ENCODE data around the gene CLTA. TPM values are rescaled to one million over a fixed set of nuclear protein-coding genes. Genes with fewer than 3 reads are reported as not detected.

CLTA gene
- total and polyA plus RNA-seq, 2 donors (not counting 3 experiments of a cell fraction or from before 2014, with no cell fraction given) = 229 to 317 TPM

- peak; percentile 79 for FAIRE-seq
- H3K27ac ChIP-seq (ENCODE audit: insufficient read depth, low read depth, low read length) = no peak overlapping the region
- H3K36me3 ChIP-seq (ENCODE audit: control insufficient read depth in 2 of 2, extremely low read depth in 1 of 2, insufficient read depth in 2 of 2, low read length in 2 of 2) = peaks cover 38 to 42% of the 10 kb centered on the region in 2 experiments
- H3K79me2 ChIP-seq (ENCODE audit: control insufficient read depth, insufficient read depth, low read length) = peaks cover 37% of the 10 kb centered on the region
- no peaks in the 10 kb centered on the region for H3K27me3 ChIP-seq (ENCODE audit: control insufficient read depth in 2 of 2, insufficient read depth in 2 of 2, low read length in 2 of 2)
- peak; percentile 55 for DNase-seq (ENCODE audit: low read depth, low spot score)
- TF ChIP-seq FOS (IDR thresholded peaks at IDR 0.05; ENCODE audit: borderline replicate concordance, insufficient read depth, low read length) (no peak), GATA2 (IDR thresholded peaks at IDR 0.05; ENCODE audit: insufficient read depth, insufficient read length, low read depth, low read length) (no peak), MYC (IDR thresholded peaks at IDR 0.05; ENCODE audit: low read depth, low read length) (no peak), JUN (IDR thresholded peaks at IDR 0.05; ENCODE audit: borderline replicate concordance, insufficient read depth, insufficient read length, low read depth) (no peak), POLR2A (IDR thresholded peaks at IDR 0.05; ENCODE audit: low read depth, low read length) (no peak), EZH2 (IDR thresholded peaks at IDR 0.05; ENCODE audit: borderline replicate concordance, low read depth, low read length, severe bottlenecking) (no peak), CTCF (IDR thresholded peaks at IDR 0.05; ENCODE audit: extremely low read depth in 1 of 2, insufficient read depth in 1 of 2, low read depth in 1 of 2, low read length in 2 of 2) (no peak), MAX (IDR thresholded peaks at IDR 0.05; ENCODE audit: insufficient read depth, insufficient read length) (no peak), POLR2AphosphoS5 (IDR thresholded peaks at IDR 0.05; ENCODE audit: insufficient read depth, low read depth, low read length) (no peak)
- peaks cover 3% of the 10 kb centered on the region for H3K4me1 ChIP-seq (ENCODE audit: control insufficient read depth, extremely low read depth, insufficient read depth, low read length)
- no peaks in the 10 kb centered on the region for H3K9me1 ChIP-seq (replicated peaks; ENCODE audit: control insufficient read depth, extremely low read depth, insufficient read depth, low read length)
- ChIA-PET CTCF (interaction anchor here (1.0 to 1.4 kb wide), 2 partner anchors 9 to 11 kb away, joined by 3 read pairs; no protein-coding TSS in a partner anchor), POLR2A (no interaction called here)
- dilution Hi-C loops (cut with MboI; ENCODE audit: extremely low pct_ligation_motif_present, low sequenced_read_pairs) = no loop called here
- no TSS peak for BruUV-seq (replicated peaks)
- H2AFZ ChIP-seq (ENCODE audit: low read depth, low read length) = no peak overlapping the region
- no peak overlapping the region for H3K9ac ChIP-seq (replicated peaks; ENCODE audit: extremely low read depth, insufficient read depth, low read length)
- H4K20me1 ChIP-seq (replicated peaks; ENCODE audit: control insufficient read depth, extremely low read depth, insufficient read depth, low read length) = no peaks in the 10 kb centered on the region
- no peak overlapping the region for H3K4me3 ChIP-seq (replicated peaks in 1 of 3; ENCODE audit: insufficient read depth in 1 of 3, low read depth in 1 of 3, low read length in 3 of 3)
- intact Hi-C loops (cut with micrococcal nuclease) = no loop called here
- H3K9me3 ChIP-seq (replicated peaks; ENCODE audit: control insufficient read depth, insufficient read depth, low read length) = no peaks in the 10 kb centered on the region
- no peak overlapping the region for H3K4me2 ChIP-seq (ENCODE audit: insufficient read depth, low read length)
Observed at GRCh38 chr9:36214571-36214970, 23.9 kb downstream of the CLTA start.

Measured in endothelial cell of umbilical vein (primary cell).